ENCODE data around the gene NLE1. TPM values are rescaled to one million over a fixed set of nuclear protein-coding genes. Genes with fewer than 3 reads are reported as not detected.

The NLE1 gene
- total RNA-seq, 1 donor from 2014 or later = 9.1 TPM

DNA sequence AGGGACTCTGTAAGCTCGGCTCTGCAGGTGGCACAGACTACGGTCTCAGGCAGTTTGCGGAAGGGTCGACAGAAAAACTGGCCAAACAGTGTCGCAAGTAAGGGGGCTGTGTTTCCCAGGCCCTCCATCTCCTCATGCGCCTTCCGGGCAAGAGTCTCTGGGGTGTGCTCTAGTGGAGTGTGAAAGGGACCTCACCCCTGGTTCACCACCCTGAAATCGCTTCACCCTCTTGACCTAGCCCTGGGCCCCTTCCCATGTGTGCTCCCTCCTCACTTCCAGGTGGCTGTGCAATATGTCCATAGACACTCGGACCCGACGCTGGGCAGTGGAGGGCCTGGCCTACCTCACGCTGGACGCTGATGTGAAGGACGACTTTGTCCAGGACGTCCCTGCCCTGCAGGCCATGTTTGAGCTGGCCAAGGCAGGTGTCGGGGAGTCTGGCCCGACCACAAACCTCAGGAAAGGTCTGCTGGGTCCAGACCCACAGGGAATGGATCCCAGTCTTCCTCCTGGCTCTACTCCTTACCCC lies 27.8 kb upstream of the NLE1 start:
- Mint-ChIP-seq H3K27me3 (ENCODE audit: unreplicated experiment) (no peaks in the 10 kb centered on the region), H3K4me3 (ENCODE audit: unreplicated experiment) (no peak overlapping the region), H3K9me3 (ENCODE audit: unreplicated experiment) (peaks cover 3% of the 10 kb centered on the region), H3K4me1 (ENCODE audit: low read depth, unreplicated experiment) (peaks cover 2% of the 10 kb centered on the region), H3K27ac (ENCODE audit: unreplicated experiment) (no peak overlapping the region), H3K36me3 (ENCODE audit: unreplicated experiment) (no peaks in the 10 kb centered on the region)
- TF ChIP-seq, protein P1, sequence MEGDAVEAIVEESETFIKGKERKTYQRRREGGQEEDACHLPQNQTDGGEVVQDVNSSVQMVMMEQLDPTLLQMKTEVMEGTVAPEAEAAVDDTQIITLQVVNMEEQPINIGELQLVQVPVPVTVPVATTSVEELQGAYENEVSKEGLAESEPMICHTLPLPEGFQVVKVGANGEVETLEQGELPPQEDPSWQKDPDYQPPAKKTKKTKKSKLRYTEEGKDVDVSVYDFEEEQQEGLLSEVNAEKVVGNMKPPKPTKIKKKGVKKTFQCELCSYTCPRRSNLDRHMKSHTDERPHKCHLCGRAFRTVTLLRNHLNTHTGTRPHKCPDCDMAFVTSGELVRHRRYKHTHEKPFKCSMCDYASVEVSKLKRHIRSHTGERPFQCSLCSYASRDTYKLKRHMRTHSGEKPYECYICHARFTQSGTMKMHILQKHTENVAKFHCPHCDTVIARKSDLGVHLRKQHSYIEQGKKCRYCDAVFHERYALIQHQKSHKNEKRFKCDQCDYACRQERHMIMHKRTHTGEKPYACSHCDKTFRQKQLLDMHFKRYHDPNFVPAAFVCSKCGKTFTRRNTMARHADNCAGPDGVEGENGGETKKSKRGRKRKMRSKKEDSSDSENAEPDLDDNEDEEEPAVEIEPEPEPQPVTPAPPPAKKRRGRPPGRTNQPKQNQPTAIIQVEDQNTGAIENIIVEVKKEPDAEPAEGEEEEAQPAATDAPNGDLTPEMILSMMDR (IDR thresholded peaks at IDR 0.05; ENCODE audit: partially characterized antibody, unreplicated experiment) = no peak
- no peak for DNase-seq

GRCh38 chr17:35167666-35168065 lies 25.6 kb upstream of the NLE1 start:
- DNase-seq = no peak
- Mint-ChIP-seq H3K27ac (ENCODE audit: unreplicated experiment) (no peak overlapping the region), H3K4me1 (ENCODE audit: low read depth, unreplicated experiment) (peaks cover 2% of the 10 kb centered on the region), H3K9me3 (ENCODE audit: unreplicated experiment) (peaks cover 3% of the 10 kb centered on the region), H3K4me3 (ENCODE audit: unreplicated experiment) (no peak overlapping the region), H3K36me3 (ENCODE audit: unreplicated experiment) (peaks cover 4% of the 10 kb centered on the region), H3K27me3 (ENCODE audit: unreplicated experiment) (no peaks in the 10 kb centered on the region)
- TF ChIP-seq, protein P1 (IDR thresholded peaks at IDR 0.05; ENCODE audit: partially characterized antibody, unreplicated experiment) = no peak

- Mint-ChIP-seq H3K4me3 (ENCODE audit: unreplicated experiment) (no peak overlapping the region), H3K9me3 (ENCODE audit: unreplicated experiment) (peaks cover 3% of the 10 kb centered on the region), H3K27me3 (ENCODE audit: unreplicated experiment) (no peaks in the 10 kb centered on the region), H3K27ac (ENCODE audit: unreplicated experiment) (no peak overlapping the region), H3K4me1 (ENCODE audit: low read depth, unreplicated experiment) (peaks cover 2% of the 10 kb centered on the region), H3K36me3 (ENCODE audit: unreplicated experiment) (peaks cover 4% of the 10 kb centered on the region)
- TF ChIP-seq, protein P1 (IDR thresholded peaks at IDR 0.05; ENCODE audit: partially characterized antibody, unreplicated experiment) = no peak
- DNase-seq = no peak
Measured at GRCh38 chr17:35167046-35167445, 24.9 kb upstream of the NLE1 start.

- H3K4me1 Mint-ChIP-seq (ENCODE audit: low read depth, unreplicated experiment) = peaks cover 2% of the 10 kb centered on the region
- TF ChIP-seq, protein P1 (IDR thresholded peaks at IDR 0.05; ENCODE audit: partially characterized antibody, unreplicated experiment) = no peak
- H3K27ac Mint-ChIP-seq (ENCODE audit: unreplicated experiment) = no peak overlapping the region
- no peaks in the 10 kb centered on the region for H3K27me3 Mint-ChIP-seq (ENCODE audit: unreplicated experiment)
- H3K9me3 Mint-ChIP-seq (ENCODE audit: unreplicated experiment) = peaks cover 3% of the 10 kb centered on the region
- no peak overlapping the region for H3K4me3 Mint-ChIP-seq (ENCODE audit: unreplicated experiment)
- DNase-seq = no peak
- H3K36me3 Mint-ChIP-seq (ENCODE audit: unreplicated experiment) = peaks cover 4% of the 10 kb centered on the region
Measured at GRCh38 chr17:35166526-35166925, 24.4 kb upstream of the NLE1 start.

DNA sequence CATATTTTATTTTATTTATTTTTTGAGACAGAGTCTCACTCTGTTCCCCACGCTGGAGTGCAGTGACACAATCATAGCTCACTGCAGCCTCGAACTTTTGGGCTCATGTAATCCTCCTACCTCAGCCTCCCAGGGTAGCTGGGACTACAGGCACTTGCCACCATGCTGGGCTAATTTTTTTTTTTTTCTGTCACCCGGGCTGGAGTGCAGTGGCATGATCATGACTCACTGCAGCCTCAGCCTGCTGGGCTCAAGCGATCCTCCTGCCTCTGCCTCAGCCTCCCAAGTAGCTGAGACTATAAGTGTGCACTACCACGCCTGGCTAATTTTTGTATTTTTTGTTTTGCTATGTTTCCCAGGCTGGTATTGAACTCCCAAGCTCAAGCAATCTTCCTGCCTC lies 22.6 kb upstream of the NLE1 start:
- DNase-seq = no peak
- Mint-ChIP-seq H3K36me3 (ENCODE audit: unreplicated experiment) (peaks cover 4% of the 10 kb centered on the region), H3K4me3 (ENCODE audit: unreplicated experiment) (no peak overlapping the region), H3K27ac (ENCODE audit: unreplicated experiment) (no peak overlapping the region), H3K9me3 (ENCODE audit: unreplicated experiment) (peaks cover 3% of the 10 kb centered on the region), H3K4me1 (ENCODE audit: low read depth, unreplicated experiment) (peaks cover 2% of the 10 kb centered on the region), H3K27me3 (ENCODE audit: unreplicated experiment) (no peaks in the 10 kb centered on the region)
- TF ChIP-seq, protein P1 (IDR thresholded peaks at IDR 0.05; ENCODE audit: partially characterized antibody, unreplicated experiment) = no peak

Data from glutamatergic neuron (in vitro differentiated cells).